Activated naive CD8-positive, alpha-beta T cell treated with anti-CD3 and anti-CD28 coated beads for 36 hours (primary cell): ENCODE results near the gene PTPRO. TPM values are rescaled to one million over a fixed set of nuclear protein-coding genes. Genes with fewer than 3 reads are reported as not detected.
A peak's percentile ranks its signal among the peaks of the same experiment; 100 is the strongest.

Experiments used
- DNase-seq: peaks from one replicate; pipeline ENCODE4 v3.0.0; 2021
- H3K27ac Mint-ChIP-seq: one replicate; pipeline ENCODE4 v1.8.0; 2022; ENCODE audit warnings: mild to moderate bottlenecking, moderate library complexity, mixed read lengths
- H3K27me3 Mint-ChIP-seq: one replicate; pipeline ENCODE4 v1.8.0; 2022; ENCODE audit warnings: mild to moderate bottlenecking, mixed read lengths
- H3K36me3 Mint-ChIP-seq: one replicate; pipeline ENCODE4 v1.8.0; 2021; ENCODE audit warnings: mild to moderate bottlenecking, mixed read lengths
- H3K4me1 Mint-ChIP-seq: one replicate; pipeline ENCODE4 v1.8.0; 2021; ENCODE audit warnings: mixed read lengths
- H3K4me3 Mint-ChIP-seq: one replicate; pipeline ENCODE4 v1.8.0; 2022; ENCODE audit warnings: mild to moderate bottlenecking, moderate library complexity, mixed read lengths
- H3K9me3 Mint-ChIP-seq: one replicate; pipeline ENCODE4 v1.8.0; 2022; ENCODE audit warnings: mixed read lengths
- total RNA-seq, 2 experiments: library from RNA; stranded (reverse); gene quantifications; one replicate each; pipeline ENCODE4 v1.2.3, GENCODE V29; 2021

The PTPRO gene
- total RNA-seq = 1 to 10 TPM; 1.1 to 1.4 TPM

DNA sequence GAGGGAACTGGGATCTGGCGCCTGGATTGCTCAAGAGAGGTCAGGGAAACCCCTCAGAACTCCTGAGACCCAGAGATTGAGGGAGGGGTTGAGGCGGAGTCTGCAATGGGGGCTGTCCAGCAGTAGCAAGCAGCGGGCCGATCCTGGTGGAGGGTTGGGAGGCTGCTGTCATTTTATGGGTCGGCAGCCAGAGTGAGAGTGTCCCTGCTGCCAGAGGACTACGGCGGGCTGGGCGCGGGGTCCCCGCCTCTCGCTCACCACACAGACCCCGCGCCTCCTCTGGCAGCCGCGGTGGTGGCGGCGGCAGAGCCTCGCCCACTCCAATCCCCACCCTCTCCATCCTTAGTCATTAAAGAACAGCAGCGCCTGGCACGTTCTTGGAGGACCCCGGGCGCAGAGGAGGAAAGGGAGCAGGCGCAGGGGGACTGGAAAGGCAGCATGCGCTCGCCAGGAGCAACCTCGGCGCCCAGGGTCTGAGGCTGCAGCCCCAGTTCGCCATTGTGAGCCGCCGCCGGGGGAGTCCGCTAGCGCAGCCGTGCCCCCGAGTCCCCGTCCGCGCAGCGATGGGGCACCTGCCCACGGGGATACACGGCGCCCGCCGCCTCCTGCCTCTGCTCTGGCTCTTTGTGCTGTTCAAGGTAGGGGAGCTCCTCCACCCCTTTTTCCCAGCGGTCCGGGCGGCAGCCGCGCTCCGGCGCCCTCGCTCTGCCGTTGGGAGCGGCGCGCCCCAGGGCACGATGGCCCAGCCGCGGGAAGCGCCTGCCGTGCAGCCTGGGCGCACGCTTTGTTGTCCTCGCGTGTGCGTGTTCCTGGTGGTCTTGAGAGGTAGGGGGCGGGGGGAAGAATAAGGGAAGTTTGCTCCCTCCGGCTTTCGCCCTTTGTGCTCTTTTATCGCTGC, at the start of gene PTPRO:
Gene PTPRO, plus strand, starts transcription at position 345 of the 898 bp plus-strand sequence.
- H3K27ac Mint-ChIP-seq = no peak within 1 kb of the TSS
- H3K9me3 Mint-ChIP-seq = no peaks in the 10 kb centered on the region
- H3K4me3 Mint-ChIP-seq = peak within 1 kb of the TSS; percentile 35
- peak; percentile 15 for DNase-seq
- H3K4me1 Mint-ChIP-seq = peaks cover 3% of the 10 kb centered on the region
- no peaks in the 10 kb centered on the region for H3K36me3 Mint-ChIP-seq
- H3K27me3 Mint-ChIP-seq = peaks cover 59% of the 10 kb centered on the region

DNA sequence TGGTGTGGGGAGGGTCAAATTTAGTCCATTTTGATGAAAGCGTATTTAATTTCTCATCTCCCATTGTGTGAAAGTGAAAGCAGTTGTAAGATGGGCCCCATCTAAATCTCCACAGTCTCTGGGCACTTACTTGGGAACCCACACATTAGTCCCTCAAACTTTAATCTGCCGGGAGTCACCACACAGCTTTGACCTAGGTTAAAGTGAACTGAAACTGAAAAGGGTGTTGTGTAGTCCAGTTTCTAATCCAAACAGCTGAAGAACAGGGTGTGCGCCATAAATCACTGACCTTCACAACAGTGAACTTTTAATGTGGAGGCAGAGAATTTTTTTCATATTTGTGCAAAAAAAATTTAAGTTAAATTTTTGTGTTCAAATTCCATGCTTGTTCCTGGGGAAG, 48.4 kb upstream of the PTPRO start:
- no peak overlapping the region for H3K4me3 Mint-ChIP-seq
- H3K4me1 Mint-ChIP-seq = peaks cover 2% of the 10 kb centered on the region
- no peak for DNase-seq
- H3K27me3 Mint-ChIP-seq = no peaks in the 10 kb centered on the region
- H3K27ac Mint-ChIP-seq = no peak overlapping the region
- H3K36me3 Mint-ChIP-seq = no peaks in the 10 kb centered on the region
- no peaks in the 10 kb centered on the region for H3K9me3 Mint-ChIP-seq

DNA sequence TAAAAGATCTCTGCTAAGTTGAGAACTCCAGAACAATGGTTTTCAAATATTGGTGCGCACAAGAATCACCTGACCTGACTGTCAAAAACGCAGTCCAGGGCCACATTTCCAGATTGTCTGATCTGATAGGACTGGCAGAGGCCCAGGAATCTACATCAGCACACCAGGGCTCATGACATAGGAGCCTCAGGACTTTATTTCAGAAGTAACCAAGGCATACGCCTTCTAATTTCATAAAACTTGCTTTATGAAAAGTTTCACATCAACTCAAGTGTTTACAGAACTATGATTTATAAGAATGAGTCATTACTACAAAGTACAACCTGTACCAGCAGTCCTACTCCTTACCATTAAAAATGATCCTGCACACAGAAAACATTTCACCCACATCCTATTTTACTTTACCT, 47.7 kb upstream of the PTPRO start:
- Mint-ChIP-seq H3K36me3 (no peaks in the 10 kb centered on the region), H3K27ac (no peak overlapping the region), H3K4me1 (peaks cover 4% of the 10 kb centered on the region), H3K9me3 (no peaks in the 10 kb centered on the region), H3K4me3 (no peak overlapping the region), H3K27me3 (no peaks in the 10 kb centered on the region)
- no peak for DNase-seq

DNA sequence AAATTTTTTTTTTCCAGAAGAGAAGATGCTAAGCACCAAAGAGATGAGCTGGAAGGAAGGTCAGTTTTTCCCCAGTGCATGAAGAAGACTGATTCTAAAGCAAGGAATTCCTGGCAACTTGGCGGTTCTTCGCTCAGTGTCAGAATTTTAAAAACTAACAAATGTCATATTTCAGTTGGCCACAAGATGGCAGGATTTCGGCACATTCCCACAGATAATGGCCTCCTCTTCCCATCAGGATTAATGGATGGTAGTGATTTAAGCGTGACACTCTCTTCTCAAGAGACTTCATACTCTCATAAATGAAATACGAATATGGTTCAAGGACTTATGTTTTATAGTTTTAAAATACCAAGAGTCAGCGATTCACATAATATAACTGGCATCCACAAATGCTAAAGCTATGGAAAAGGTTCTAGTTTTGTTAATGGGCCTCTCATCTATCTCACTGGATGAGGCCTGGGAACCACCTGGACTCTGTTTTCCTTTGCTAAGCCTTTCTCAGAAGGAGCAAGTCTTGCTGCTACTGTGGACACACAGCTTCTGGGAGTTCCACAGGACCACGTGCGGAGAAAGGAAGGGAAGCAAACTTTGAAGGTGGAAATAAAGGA, 46.1 kb upstream of the PTPRO start:
- peaks cover 4% of the 10 kb centered on the region for H3K4me1 Mint-ChIP-seq
- H3K36me3 Mint-ChIP-seq = no peaks in the 10 kb centered on the region
- no peak overlapping the region for H3K4me3 Mint-ChIP-seq
- H3K27me3 Mint-ChIP-seq = no peaks in the 10 kb centered on the region
- H3K27ac Mint-ChIP-seq = no peak overlapping the region
- H3K9me3 Mint-ChIP-seq = no peaks in the 10 kb centered on the region
- no peak for DNase-seq

DNA sequence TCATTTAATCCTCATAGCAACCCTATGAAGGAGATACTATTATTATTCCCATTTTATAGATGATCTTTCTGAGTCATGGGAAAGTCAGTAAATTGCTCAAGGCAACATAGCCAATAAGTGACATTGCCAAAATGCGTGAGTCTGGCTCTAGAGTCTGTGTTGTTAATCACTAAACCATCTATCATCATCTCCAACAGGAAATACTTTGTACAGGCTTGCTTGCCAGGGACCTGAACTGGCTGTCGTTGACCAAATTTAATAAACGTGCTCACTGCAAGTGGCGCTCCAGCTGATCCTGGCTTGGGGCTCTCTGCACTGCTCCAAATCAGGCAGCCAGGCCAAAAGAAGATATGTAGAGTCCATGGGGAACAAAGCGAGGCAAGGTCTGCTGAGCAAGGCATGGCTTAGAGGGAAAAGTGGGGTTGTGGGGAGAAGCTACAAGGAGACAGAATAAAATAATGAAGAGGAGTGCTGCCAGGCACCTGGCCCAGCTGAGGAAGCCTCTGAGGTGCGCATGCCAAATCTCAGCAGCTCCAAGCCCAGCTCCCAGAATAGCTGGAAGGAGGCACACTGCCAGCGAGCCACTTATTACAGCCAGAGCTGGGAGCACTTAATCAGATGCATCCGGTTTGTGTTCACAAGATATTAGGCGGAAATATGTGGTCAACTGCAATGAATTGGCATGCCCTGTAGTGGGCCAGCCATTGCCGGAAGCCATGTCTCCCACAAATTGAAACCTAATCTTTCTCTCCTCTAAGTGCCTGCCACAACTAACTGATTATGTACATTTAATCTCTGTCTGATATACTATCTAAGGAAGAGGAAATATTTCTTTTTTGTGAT, 43.3 kb upstream of the PTPRO start:
- H3K36me3 Mint-ChIP-seq = no peaks in the 10 kb centered on the region
- no peak overlapping the region for H3K27ac Mint-ChIP-seq
- H3K27me3 Mint-ChIP-seq = no peaks in the 10 kb centered on the region
- H3K9me3 Mint-ChIP-seq = no peaks in the 10 kb centered on the region
- H3K4me1 Mint-ChIP-seq = peaks cover 4% of the 10 kb centered on the region
- DNase-seq = no peak
- H3K4me3 Mint-ChIP-seq = no peak overlapping the region

DNA sequence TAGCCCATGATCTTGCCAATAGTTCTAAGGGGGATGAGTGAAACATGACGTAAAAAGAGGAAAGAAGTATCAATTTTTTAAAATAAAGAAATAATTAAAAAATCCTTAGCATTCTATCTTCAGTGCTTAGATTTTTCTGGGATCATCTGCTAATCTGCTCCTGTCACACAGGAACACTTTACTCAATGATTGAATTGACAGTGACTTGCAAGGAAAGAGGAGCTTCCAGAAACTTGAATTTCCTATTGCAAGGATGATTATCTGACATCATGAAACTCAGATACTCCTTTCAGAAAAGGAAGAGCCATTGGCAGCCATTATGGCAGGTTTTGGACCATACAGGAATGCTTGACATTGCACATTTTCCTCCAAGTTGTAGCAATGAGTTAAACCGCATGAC, 41.4 kb upstream of the PTPRO start:
- no peak overlapping the region for H3K4me3 Mint-ChIP-seq
- no peaks in the 10 kb centered on the region for H3K27me3 Mint-ChIP-seq
- no peak for DNase-seq
- H3K4me1 Mint-ChIP-seq = peaks cover 4% of the 10 kb centered on the region
- H3K36me3 Mint-ChIP-seq = no peaks in the 10 kb centered on the region
- H3K27ac Mint-ChIP-seq = no peak overlapping the region
- no peaks in the 10 kb centered on the region for H3K9me3 Mint-ChIP-seq

DNA sequence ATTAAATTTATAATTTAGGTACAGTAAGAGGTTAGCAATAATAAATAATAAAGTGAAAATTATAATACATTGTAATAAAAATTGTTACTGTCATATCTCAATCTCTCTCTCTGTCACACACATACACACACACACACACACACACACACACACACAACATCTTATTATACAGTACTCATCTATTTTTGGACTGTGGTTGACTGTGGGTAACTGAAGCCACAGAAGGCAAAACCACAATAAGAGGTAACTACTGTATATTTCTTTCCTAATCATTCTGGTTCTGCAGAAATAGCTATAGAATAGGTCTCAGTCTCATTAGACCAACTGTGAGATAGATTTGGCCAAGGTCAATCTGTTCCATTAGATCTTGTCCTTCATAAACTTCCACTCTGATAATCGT, 33.1 kb upstream of the PTPRO start:
- Mint-ChIP-seq H3K4me3 (no peak overlapping the region), H3K4me1 (peaks cover 4% of the 10 kb centered on the region), H3K9me3 (no peaks in the 10 kb centered on the region), H3K27ac (no peak overlapping the region), H3K27me3 (peaks cover 12% of the 10 kb centered on the region), H3K36me3 (no peaks in the 10 kb centered on the region)
- no peak for DNase-seq

DNA sequence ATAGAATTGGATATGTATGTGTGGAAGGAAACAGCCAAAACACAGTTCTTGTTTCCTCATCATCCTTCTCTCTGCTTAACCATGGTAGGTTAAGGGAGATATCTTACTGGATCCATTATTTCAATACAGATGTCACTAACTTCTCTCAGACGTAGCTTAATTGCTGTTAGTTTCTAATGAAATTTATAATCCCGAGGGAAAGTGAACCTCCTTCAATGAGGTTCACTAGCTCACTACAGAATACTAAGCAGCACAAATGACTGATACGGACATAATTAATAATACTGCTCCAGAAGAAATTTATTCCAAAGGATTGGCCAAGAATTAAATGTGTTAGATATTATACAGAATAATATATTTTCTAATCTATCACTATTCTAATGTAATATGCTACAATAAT, 28.6 kb upstream of the PTPRO start:
- no peak overlapping the region for H3K4me3 Mint-ChIP-seq
- no peaks in the 10 kb centered on the region for H3K9me3 Mint-ChIP-seq
- H3K4me1 Mint-ChIP-seq = peaks cover 4% of the 10 kb centered on the region
- no peaks in the 10 kb centered on the region for H3K36me3 Mint-ChIP-seq
- H3K27ac Mint-ChIP-seq = no peak overlapping the region
- peaks cover 28% of the 10 kb centered on the region for H3K27me3 Mint-ChIP-seq
- DNase-seq = no peak

DNA sequence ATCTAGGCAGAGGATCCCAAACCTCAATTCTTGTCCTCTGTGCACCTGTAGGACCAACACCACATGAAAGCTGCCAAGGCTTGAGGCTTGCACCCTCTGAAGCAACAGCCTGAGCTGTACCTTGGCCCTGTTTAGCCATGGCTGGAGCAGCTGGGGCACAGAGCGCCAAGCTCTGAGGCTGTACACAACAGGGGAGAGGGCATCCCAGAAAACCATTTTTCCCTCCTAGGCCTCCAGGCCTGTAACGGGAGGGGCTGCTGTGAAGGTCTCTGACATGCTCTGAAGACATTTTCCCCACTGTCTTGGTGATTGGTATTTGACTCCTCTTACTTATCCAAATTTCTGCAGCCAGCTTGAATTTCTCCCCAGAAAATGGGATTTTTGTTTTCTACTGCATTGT, 22.4 kb upstream of the PTPRO start:
- no peak overlapping the region for H3K27ac Mint-ChIP-seq
- no peak overlapping the region for H3K4me3 Mint-ChIP-seq
- peaks cover 9% of the 10 kb centered on the region for H3K9me3 Mint-ChIP-seq
- no peaks in the 10 kb centered on the region for H3K36me3 Mint-ChIP-seq
- DNase-seq = no peak
- H3K4me1 Mint-ChIP-seq = no peaks in the 10 kb centered on the region
- peaks cover 17% of the 10 kb centered on the region for H3K27me3 Mint-ChIP-seq

DNA sequence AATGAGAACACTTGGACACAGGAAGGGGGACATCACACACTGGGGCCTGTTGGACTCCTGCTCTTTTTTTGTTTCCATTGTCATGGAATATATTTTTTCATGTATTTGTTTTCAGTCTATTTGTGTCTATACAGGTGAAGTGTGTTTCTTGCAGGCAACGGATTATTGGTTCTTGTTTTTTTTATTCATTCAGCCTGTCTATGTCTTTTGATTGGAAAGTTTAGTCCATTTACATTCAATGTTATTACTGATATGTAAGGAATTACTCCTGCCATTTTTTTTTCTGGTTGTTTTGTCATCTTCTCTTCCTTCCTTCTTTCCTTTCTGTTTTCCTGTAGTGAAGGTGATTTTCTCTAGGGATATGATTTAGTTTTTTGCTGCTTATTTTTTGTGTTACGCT, 18.0 kb upstream of the PTPRO start:
- Mint-ChIP-seq H3K4me3 (no peak overlapping the region), H3K4me1 (no peaks in the 10 kb centered on the region), H3K9me3 (peaks cover 9% of the 10 kb centered on the region), H3K36me3 (no peaks in the 10 kb centered on the region), H3K27ac (no peak overlapping the region), H3K27me3 (no peaks in the 10 kb centered on the region)
- DNase-seq = no peak

DNA sequence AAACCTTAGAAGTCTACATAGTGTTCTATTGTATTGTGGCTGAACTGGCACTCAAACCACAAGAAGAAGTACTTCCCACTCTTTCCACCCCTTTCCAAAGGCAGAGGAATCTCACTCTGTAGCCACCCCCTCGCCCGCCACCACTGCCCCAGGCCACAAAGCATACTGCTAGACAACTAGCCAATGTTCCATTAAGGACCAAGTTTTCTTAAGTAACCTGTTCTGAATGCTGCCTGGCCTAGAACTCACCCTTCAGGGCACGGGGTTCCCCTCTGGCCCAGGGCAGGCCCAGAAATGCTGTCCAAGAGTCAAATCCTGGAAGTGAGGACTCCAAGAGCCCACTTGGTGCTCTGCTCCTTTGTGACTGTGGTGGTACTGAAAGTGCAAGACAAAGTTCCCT, 15.7 kb upstream of the PTPRO start:
- no peak for DNase-seq
- H3K4me1 Mint-ChIP-seq = no peaks in the 10 kb centered on the region
- no peak overlapping the region for H3K4me3 Mint-ChIP-seq
- peaks cover under 1% of the 10 kb centered on the region for H3K27me3 Mint-ChIP-seq
- no peak overlapping the region for H3K27ac Mint-ChIP-seq
- no peaks in the 10 kb centered on the region for H3K36me3 Mint-ChIP-seq
- H3K9me3 Mint-ChIP-seq = peaks cover 8% of the 10 kb centered on the region

DNA sequence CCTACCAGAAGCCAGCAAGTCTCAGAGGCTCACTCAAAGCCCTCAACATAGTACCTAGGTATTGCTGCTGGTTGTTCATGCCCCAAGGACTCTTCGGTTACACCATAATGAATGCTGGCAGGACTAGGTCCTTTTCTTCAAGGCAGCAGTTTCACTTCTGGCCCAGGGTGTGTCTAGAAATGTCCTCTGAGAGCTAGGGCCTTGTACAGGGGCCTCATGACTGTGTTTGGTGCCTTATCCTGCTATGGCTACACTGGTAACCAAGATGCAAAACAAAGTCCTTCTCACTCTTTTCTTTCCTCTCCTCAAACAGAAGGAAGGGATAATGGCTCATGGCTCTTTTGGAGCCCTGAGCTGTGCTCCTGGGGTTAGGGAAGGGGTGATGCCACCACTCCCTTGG, 15.2 kb upstream of the PTPRO start:
- peaks cover 4% of the 10 kb centered on the region for H3K27me3 Mint-ChIP-seq
- peaks cover 8% of the 10 kb centered on the region for H3K9me3 Mint-ChIP-seq
- H3K4me1 Mint-ChIP-seq = no peaks in the 10 kb centered on the region
- H3K36me3 Mint-ChIP-seq = no peaks in the 10 kb centered on the region
- H3K27ac Mint-ChIP-seq = no peak overlapping the region
- DNase-seq = no peak
- no peak overlapping the region for H3K4me3 Mint-ChIP-seq

DNA sequence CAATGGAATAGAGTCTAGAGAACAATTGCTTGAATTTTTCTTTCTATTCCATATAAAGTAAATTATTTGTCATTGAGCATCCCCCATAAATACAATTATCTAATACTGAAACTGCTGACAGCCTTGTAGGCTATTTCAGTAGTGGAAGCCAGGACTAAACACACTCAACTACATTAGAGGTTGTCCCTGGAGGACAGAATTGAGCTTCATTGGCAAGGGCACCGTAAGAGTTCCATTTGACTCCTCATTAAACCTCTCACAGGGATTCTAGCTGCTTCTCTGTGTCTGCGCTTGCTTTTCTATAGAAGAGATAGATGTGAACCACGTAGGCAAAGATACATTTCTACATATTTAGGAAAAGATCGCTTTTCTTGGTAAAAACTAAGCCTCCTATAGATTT, 3.5 kb upstream of the PTPRO start:
- Mint-ChIP-seq H3K27me3 (peaks cover 36% of the 10 kb centered on the region), H3K27ac (no peak overlapping the region), H3K4me1 (peaks cover 3% of the 10 kb centered on the region), H3K36me3 (no peaks in the 10 kb centered on the region), H3K9me3 (no peaks in the 10 kb centered on the region), H3K4me3 (no peak overlapping the region)
- DNase-seq = no peak

DNA sequence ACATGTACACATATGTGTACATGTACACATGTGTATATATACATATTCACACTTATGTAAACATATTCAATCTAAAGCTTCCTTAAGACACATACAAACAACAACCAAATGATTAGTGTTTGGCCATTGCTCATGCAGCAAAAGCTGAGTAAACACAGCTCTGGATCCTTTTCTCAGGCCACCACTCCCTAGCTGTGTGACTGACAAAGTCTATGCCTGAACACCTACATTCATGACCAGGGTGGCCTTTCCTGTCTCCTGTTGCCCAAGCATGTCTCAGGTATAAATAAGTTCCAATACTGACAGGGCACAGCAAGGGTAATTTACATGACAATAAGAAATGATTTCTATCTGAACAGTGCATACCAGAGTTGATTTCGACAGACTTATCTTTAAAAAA, 1.4 kb upstream of the PTPRO start:
- Mint-ChIP-seq H3K36me3 (no peaks in the 10 kb centered on the region), H3K9me3 (no peaks in the 10 kb centered on the region), H3K27me3 (peaks cover 51% of the 10 kb centered on the region), H3K4me3 (no peak overlapping the region), H3K4me1 (peaks cover 3% of the 10 kb centered on the region), H3K27ac (no peak overlapping the region)
- no peak for DNase-seq

DNA sequence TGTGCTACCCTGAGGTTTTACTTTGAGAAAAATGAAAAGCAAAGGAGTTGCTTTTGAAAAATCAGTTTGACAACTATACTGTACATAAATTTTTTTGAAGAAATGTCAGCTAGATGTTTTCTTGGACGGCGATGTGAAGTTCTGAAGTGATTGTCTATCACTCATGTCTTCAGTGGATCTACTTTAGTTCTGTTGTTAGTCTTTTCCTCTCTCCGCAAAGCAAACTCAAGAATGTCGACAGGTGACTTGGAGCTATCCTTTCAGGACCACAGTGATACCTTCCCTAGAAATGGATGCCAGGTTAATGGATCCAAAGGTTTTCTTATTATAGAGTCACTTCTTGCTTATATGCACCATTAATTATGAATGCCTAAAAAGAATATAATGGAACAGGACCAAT, 1.2 kb downstream of the PTPRO start:
- peaks cover 65% of the 10 kb centered on the region for H3K27me3 Mint-ChIP-seq
- no peaks in the 10 kb centered on the region for H3K36me3 Mint-ChIP-seq
- H3K9me3 Mint-ChIP-seq = no peaks in the 10 kb centered on the region
- no peak for DNase-seq
- no peak overlapping the region for H3K27ac Mint-ChIP-seq
- H3K4me1 Mint-ChIP-seq = peaks cover 3% of the 10 kb centered on the region
- no peak overlapping the region for H3K4me3 Mint-ChIP-seq
